Body of pancreas (tissue), 4 donors: ENCODE results near the gene SCN1B.

ENCODE experiments used
- POLR2A ChIP-seq, 3 donors: fragments of 450-650 bp; IDR thresholded peaks; one replicate each; pipeline ENCODE4 v1.6.1; 2016; ENCODE audit warnings: antibody characterized with exemption in 3 of 3, mild to moderate bottlenecking in 2 of 3
- TF ChIP-seq, protein P1 (sequence below), 7 experiments: fragments of 450-650 bp in 4 of 7; fragments of 200-600 bp in 3 of 7; sonication (generic) in 3 of 7; IDR thresholded peaks; one replicate each; pipeline ENCODE4 v1.5.1; 2016 to 2019; ENCODE audit warnings: antibody characterized with exemption in 7 of 7

DNA sequence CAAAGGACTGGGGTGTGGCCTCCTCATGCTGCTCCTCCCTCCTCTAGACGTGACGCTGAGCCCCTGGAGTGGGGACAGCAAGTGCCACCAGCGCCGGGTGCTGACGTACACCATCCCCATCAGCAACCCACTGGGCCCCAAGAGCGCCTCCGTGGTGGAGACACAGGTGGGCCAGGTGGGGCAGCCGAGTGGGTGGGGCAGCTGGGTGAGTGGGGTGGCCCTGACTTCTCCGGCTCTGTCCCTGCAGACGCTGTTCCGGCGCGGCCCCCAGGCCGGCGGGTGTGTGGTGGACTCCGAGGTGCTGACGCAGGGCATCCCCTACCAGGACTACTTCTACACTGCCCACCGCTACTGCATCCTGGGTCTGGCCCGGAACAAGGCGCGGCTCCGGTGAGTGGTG is 11.1 kb upstream of the SCN1B start:
- TF ChIP-seq, protein P1, sequence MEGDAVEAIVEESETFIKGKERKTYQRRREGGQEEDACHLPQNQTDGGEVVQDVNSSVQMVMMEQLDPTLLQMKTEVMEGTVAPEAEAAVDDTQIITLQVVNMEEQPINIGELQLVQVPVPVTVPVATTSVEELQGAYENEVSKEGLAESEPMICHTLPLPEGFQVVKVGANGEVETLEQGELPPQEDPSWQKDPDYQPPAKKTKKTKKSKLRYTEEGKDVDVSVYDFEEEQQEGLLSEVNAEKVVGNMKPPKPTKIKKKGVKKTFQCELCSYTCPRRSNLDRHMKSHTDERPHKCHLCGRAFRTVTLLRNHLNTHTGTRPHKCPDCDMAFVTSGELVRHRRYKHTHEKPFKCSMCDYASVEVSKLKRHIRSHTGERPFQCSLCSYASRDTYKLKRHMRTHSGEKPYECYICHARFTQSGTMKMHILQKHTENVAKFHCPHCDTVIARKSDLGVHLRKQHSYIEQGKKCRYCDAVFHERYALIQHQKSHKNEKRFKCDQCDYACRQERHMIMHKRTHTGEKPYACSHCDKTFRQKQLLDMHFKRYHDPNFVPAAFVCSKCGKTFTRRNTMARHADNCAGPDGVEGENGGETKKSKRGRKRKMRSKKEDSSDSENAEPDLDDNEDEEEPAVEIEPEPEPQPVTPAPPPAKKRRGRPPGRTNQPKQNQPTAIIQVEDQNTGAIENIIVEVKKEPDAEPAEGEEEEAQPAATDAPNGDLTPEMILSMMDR (IDR thresholded peaks at IDR 0.05), result no peak
- TF ChIP-seq POLR2A (IDR thresholded peaks at IDR 0.05), result no peak
